ENCODE measurements around the gene TWIST2.

DNA sequence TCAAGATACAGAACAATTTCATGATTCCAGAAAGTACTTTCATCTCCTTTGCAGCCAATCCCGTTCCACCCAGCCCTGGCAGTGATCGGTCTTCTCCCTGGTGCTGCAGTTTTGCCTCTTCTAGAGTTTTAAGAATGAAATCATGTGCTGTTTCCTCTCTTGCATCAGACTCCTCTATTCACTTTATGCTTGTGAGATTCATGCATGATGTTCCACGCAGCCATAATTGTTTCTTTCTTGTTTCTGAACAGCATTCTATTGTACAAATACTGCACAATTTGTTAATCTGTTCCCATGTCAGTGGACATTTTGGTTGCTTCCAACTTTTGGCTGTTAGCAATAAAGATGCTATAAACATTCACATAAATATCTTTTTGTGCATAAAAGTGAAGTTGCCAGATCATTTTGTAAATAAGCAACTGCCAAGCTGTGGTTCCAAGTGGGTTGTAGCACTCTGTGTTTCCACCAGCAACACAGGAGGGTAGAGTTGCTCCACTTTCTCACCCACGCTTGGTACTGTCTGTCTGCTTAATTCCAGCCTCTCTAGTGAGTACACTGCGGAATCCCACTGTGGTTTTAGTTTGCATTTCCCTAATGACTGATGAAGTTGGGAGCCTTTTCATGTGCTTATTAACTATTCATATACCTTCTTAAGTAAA is 104.5 kb downstream of the TWIST2 start:
- TF ChIP-seq, protein P1, sequence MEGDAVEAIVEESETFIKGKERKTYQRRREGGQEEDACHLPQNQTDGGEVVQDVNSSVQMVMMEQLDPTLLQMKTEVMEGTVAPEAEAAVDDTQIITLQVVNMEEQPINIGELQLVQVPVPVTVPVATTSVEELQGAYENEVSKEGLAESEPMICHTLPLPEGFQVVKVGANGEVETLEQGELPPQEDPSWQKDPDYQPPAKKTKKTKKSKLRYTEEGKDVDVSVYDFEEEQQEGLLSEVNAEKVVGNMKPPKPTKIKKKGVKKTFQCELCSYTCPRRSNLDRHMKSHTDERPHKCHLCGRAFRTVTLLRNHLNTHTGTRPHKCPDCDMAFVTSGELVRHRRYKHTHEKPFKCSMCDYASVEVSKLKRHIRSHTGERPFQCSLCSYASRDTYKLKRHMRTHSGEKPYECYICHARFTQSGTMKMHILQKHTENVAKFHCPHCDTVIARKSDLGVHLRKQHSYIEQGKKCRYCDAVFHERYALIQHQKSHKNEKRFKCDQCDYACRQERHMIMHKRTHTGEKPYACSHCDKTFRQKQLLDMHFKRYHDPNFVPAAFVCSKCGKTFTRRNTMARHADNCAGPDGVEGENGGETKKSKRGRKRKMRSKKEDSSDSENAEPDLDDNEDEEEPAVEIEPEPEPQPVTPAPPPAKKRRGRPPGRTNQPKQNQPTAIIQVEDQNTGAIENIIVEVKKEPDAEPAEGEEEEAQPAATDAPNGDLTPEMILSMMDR (conservative IDR thresholded peaks at IDR 0.05; ENCODE audit: low read depth, low read length): no peak
- no peak for TF ChIP-seq EZH2 (IDR thresholded peaks at IDR 0.05; ENCODE audit: borderline replicate concordance, low read depth, low read length, poor library complexity, severe bottlenecking)
